ENCODE results near the gene GIT2. TPM values are rescaled to one million over a fixed set of nuclear protein-coding genes. Genes with fewer than 3 reads are reported as not detected.

GIT2 gene
- total RNA-seq, 1 donor from 2014 or later: 43.0 TPM

- intact Hi-C loops (cut with DNase I): no loop called here
- TF ChIP-seq CTCF (IDR thresholded peaks at IDR 0.05) (no peak), POLR2AphosphoS5 (IDR thresholded peaks at IDR 0.05; ENCODE audit: insufficient read depth in 1 of 2, low read depth in 1 of 2) (no peak), POLR2A (IDR thresholded peaks at IDR 0.05) (no peak)
- Histone ChIP-seq H3K4me1 (no peaks in the 10 kb centered on the region), H3K4me3 (no peak overlapping the region), H3K27me3 (no peaks in the 10 kb centered on the region), H3K36me3 (peaks cover 0 to 71% of the 10 kb centered on the region in 2 donors), H3K27ac (no peak overlapping the region), H3K9me3 (no peaks in the 10 kb centered on the region)
- DNase-seq (ENCODE audit: extremely low spot score in 2 of 2): no peak
Measured at GRCh38 chr12:109912855-109913321, 83.3 kb downstream of the GIT2 start.

- H3K9me3 ChIP-seq: no peaks in the 10 kb centered on the region
- intact Hi-C loops (cut with DNase I): no loop called here
- no peaks in the 10 kb centered on the region for H3K27me3 ChIP-seq
- TF ChIP-seq CTCF (IDR thresholded peaks at IDR 0.05) (no peak), POLR2AphosphoS5 (IDR thresholded peaks at IDR 0.05; ENCODE audit: insufficient read depth in 1 of 2, low read depth in 1 of 2) (no peak), POLR2A (IDR thresholded peaks at IDR 0.05) (no peak)
- peaks cover 0 to 71% of the 10 kb centered on the region in 2 donors for H3K36me3 ChIP-seq
- DNase-seq (ENCODE audit: extremely low spot score in 2 of 2): no peak
- H3K4me1 ChIP-seq: no peaks in the 10 kb centered on the region
- no peak overlapping the region for H3K4me3 ChIP-seq
- no peak overlapping the region for H3K27ac ChIP-seq
Measured at GRCh38 chr12:109910969-109911348, 85.2 kb downstream of the GIT2 start.

- no peaks in the 10 kb centered on the region for H3K4me1 ChIP-seq
- H3K9me3 ChIP-seq: no peaks in the 10 kb centered on the region
- H3K27ac ChIP-seq: no peak overlapping the region
- TF ChIP-seq CTCF (IDR thresholded peaks at IDR 0.05) (no peak), POLR2AphosphoS5 (IDR thresholded peaks at IDR 0.05; ENCODE audit: insufficient read depth in 1 of 2, low read depth in 1 of 2) (no peak), POLR2A (IDR thresholded peaks at IDR 0.05) (no peak)
- no peaks in the 10 kb centered on the region for H3K27me3 ChIP-seq
- DNase-seq (ENCODE audit: extremely low spot score in 2 of 2): no peak
- H3K36me3 ChIP-seq: peaks cover 0 to 71% of the 10 kb centered on the region in 2 donors
- intact Hi-C loops (cut with DNase I): no loop called here
- H3K4me3 ChIP-seq: no peak overlapping the region
Measured at GRCh38 chr12:109910254-109910968, 85.8 kb downstream of the GIT2 start.

GRCh38 chr12:109905301-109905700, 90.9 kb downstream of the GIT2 start:
- TF ChIP-seq POLR2AphosphoS5 (IDR thresholded peaks at IDR 0.05; ENCODE audit: insufficient read depth in 1 of 2, low read depth in 1 of 2): no peak
- no peak for TF ChIP-seq POLR2A (IDR thresholded peaks at IDR 0.05)
- TF ChIP-seq CTCF (IDR thresholded peaks at IDR 0.05): no peak
- peaks cover 3 to 64% of the 10 kb centered on the region in 2 donors for H3K36me3 ChIP-seq
- intact Hi-C loops (cut with DNase I): no loop called here

GRCh38 chr12:109902891-109903418, 93.2 kb downstream of the GIT2 start:
- no peak for DNase-seq (ENCODE audit: extremely low spot score in 2 of 2)
- H3K27me3 ChIP-seq: no peaks in the 10 kb centered on the region
- H3K4me3 ChIP-seq: no peak overlapping the region
- peaks cover 24% of the 10 kb centered on the region for H3K4me1 ChIP-seq
- H3K9me3 ChIP-seq: no peaks in the 10 kb centered on the region
- intact Hi-C loops (cut with DNase I): no loop called here
- TF ChIP-seq POLR2AphosphoS5 (IDR thresholded peaks at IDR 0.05; ENCODE audit: insufficient read depth in 1 of 2, low read depth in 1 of 2) (no peak), POLR2A (IDR thresholded peaks at IDR 0.05) (no peak), CTCF (IDR thresholded peaks at IDR 0.05) (no peak)
- no peak overlapping the region for H3K27ac ChIP-seq
- H3K36me3 ChIP-seq: peaks cover 3 to 52% of the 10 kb centered on the region in 2 donors

More at GRCh38 chr12:109905301-109905700, 90.9 kb downstream of the GIT2 start:
- Histone ChIP-seq H3K9me3 (no peaks in the 10 kb centered on the region), H3K27me3 (no peaks in the 10 kb centered on the region), H3K4me1 (peaks cover 17% of the 10 kb centered on the region), H3K4me3 (no peak overlapping the region), H3K27ac (no peak overlapping the region)
- DNase-seq (ENCODE audit: extremely low spot score in 2 of 2): no peak
